AG04449 (cell line): ENCODE measurements around the gene KRTAP4-5.
A peak's percentile ranks its signal among the peaks of the same experiment; 100 is the strongest.

Experiments
- CTCF ChIA-PET: fragments of 350-600 bp; formaldehyde crosslinking; extraction: SDS; loops from one replicate; lab custom pipeline; 2021; ENCODE audit warnings: antibody characterized with exemption; lab: Yijun Ruan, JAX
- POLR2A ChIA-PET: fragments of 400-600, 350-600 bp; formaldehyde crosslinking; extraction: SDS; loops from one replicate; lab custom pipeline; 2020; ENCODE audit warnings: antibody characterized with exemption, inconsistent platforms; lab: Yijun Ruan, JAX
- DNase-seq: peaks from one replicate; pipeline ENCODE4 v3.0.0-alpha.2; 2010; ENCODE audit warnings: low read depth, low spot score
- H3K4me3 ChIP-seq: 2 replicates; pipeline ENCODE4 v1.5.1; 2011; ENCODE audit warnings: low read depth, mild to moderate bottlenecking, control low read depth, low read length
- TF ChIP-seq, protein P1 (sequence below): IDR thresholded peaks from one replicate; pipeline ENCODE4 v1.5.1; 2011; ENCODE audit warnings: mild to moderate bottlenecking, moderate library complexity, low read length, control low read depth, inconsistent platforms; ENCODE audit not compliant: insufficient read depth; ENCODE audit errors: missing control alignments

KRTAP4-5 gene

DNA sequence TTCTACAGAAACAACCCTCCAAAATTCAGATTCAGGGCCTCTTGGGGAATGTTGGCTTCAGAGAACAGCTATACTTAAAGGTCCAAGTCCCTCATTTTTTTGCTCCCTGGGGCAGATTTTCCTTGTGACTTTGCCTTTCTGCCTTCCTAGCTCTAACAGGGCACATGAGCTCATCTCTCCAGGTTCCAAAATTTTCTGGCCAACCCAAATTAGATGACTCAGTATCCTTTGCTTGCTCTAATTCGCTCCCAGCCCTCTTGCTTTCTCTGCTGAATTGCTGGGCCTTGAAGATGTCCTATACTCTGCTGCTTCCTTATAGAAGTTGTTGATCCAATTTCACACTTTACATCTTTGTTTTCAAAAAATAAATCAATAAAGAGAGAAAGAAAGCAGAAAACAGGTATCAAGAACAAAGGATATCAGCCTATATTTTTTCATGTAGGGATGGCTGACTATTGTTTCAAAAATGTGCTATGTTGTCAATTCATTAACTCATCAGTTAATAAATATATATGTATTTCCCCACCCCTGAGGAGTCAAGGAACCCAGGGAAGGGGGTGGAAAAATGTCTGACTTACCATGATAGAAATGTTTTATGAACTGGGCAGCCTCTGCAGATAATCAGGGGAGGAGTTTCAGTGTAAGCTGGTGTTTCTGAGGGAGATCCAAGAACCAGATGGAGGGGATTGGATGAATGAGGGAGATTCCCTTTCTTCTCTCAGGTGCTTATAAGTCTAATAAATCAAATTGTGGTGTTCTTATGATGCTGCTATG, 29.4 kb upstream of the KRTAP4-5 start:
- no peak for DNase-seq
- POLR2A ChIA-PET = interaction anchor here (0.9 kb wide), 1 partner anchor 17 kb away, joined by 3 read pairs; no protein-coding TSS in a partner anchor
- TF ChIP-seq, protein P1, sequence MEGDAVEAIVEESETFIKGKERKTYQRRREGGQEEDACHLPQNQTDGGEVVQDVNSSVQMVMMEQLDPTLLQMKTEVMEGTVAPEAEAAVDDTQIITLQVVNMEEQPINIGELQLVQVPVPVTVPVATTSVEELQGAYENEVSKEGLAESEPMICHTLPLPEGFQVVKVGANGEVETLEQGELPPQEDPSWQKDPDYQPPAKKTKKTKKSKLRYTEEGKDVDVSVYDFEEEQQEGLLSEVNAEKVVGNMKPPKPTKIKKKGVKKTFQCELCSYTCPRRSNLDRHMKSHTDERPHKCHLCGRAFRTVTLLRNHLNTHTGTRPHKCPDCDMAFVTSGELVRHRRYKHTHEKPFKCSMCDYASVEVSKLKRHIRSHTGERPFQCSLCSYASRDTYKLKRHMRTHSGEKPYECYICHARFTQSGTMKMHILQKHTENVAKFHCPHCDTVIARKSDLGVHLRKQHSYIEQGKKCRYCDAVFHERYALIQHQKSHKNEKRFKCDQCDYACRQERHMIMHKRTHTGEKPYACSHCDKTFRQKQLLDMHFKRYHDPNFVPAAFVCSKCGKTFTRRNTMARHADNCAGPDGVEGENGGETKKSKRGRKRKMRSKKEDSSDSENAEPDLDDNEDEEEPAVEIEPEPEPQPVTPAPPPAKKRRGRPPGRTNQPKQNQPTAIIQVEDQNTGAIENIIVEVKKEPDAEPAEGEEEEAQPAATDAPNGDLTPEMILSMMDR = no peak
- no peak overlapping the region for H3K4me3 ChIP-seq
- CTCF ChIA-PET = interaction anchor here (1.8 kb wide), 1 partner anchor 8 kb away, joined by 5 read pairs; no protein-coding TSS in a partner anchor

DNA sequence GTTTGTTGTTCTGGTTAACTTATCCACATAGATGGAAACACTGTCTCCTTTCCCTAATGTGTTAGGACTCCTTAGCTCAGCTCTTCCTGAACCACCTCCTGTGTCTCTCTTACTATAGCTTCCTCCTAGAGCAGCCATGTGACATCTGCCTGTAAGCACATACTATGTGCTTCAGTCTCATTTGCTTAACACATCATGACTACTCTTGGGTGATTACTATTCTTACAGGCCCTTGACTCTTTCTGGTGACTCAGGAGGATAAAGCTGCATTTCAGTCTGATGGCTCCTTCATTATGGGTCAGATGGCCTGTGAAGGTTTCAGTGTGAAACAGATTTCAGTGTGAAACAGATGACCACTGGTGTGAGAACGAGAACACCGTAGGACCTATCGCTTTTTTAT, 28.7 kb upstream of the KRTAP4-5 start:
- peak; percentile 14 for DNase-seq
- no peak overlapping the region for H3K4me3 ChIP-seq
- TF ChIP-seq, protein P1 = no peak
- CTCF ChIA-PET = interaction anchor here (1.8 kb wide), 1 partner anchor 9 kb away, joined by 5 read pairs; no protein-coding TSS in a partner anchor
- POLR2A ChIA-PET = interaction anchor here (0.9 kb wide), 1 partner anchor 17 kb away, joined by 3 read pairs; no protein-coding TSS in a partner anchor

- DNase-seq = no peak
- H3K4me3 ChIP-seq = no peak within 1 kb of the TSS
- POLR2A ChIA-PET = no interaction called here
- TF ChIP-seq, protein P1 = no peak
- CTCF ChIA-PET = interaction anchor here (1.8 kb wide), 1 partner anchor 10 kb away, joined by 5 read pairs; no protein-coding TSS in a partner anchor
Observed at GRCh38 chr17:41177727-41178271, 28.2 kb upstream of the KRTAP4-5 start, which contains the start of gene KRTAP4-2. Gene KRTAP4-2, minus strand, starts transcription at chr17:41178221. Its CDS starts 57 bp downstream, at chr17:41178164.

DNA sequence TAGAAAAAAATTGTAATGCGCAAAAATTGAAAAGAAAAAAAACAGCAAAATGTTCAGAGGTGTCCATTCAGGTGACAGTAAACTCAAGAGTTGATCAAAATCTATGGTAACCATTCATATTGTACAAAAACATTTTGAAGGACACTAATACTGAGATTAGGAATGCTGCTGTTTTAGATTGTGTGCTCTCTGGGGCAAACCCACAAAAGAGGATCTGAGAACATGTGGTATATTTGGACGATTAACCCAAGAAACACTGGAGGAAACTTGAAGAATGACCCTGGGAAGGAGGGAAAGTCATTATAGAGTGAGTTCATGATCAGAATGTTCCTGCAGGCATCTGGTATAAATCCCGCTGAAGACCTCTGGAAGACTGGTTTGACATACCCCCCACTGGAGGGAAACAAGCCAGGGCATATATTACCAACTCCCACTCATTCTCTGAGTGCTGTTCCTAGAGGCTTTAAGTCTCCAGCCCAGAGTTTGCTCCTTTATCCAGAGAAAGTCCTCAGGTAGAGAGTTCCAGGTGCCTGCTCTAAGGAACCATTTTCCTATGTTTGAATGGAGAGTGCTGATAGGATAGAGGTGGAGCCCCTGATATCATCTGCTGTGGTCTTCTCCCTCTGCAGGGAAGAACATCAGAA, 27.2 kb upstream of the KRTAP4-5 start:
- TF ChIP-seq, protein P1 = no peak
- ChIA-PET CTCF (interaction anchor here (1.1 to 1.8 kb wide), 2 partner anchors 10 to 472 kb away, joined by 4 to 5 read pairs; no protein-coding TSS in a partner anchor), POLR2A (no interaction called here)
- H3K4me3 ChIP-seq = no peak overlapping the region
- DNase-seq = no peak

DNA sequence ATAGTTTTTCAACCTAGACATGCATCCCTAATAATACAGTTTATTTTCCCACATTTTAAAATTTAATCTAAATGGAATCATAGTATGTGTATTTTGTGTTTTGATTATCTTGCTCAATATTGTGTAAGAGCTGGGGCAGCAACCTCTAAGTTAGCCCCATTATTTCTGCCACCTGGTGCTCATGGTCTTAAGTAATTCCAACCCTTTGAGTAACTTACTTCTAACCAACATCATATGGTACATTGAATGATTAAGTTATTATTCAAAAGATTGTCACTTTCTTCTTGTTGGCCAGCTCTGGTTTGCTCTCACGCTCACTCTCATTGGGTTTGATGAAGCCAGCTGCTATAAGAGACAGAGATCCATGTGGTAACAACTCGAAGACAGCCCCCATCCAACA, 22.3 kb upstream of the KRTAP4-5 start:
- TF ChIP-seq, protein P1 = no peak
- no peak overlapping the region for H3K4me3 ChIP-seq
- DNase-seq = no peak
- POLR2A ChIA-PET = no interaction called here
- CTCF ChIA-PET = no interaction called here

GRCh38 chr17:41168121-41168520, 18.5 kb upstream of the KRTAP4-5 start, which contains the start of gene KRTAP4-3:
Gene KRTAP4-3, minus strand, starts transcription at chr17:41168221. Its CDS starts 49 bp downstream, at chr17:41168172.
- DNase-seq = no peak
- TF ChIP-seq, protein P1 = no peak
- ChIA-PET POLR2A (no interaction called here), CTCF (no interaction called here)
- H3K4me3 ChIP-seq = no peak within 1 kb of the TSS
